Sigmoid colon (tissue), 7 donors: ENCODE measurements around the gene INSM2. TPM values are rescaled to one million over a fixed set of nuclear protein-coding genes. Genes with fewer than 3 reads are reported as not detected.

ENCODE experiments used
- DNase-seq: peaks from one replicate; pipeline ENCODE4 v3.0.0-alpha.2; 2019
- H3K27ac ChIP-seq, 4 donors: fragments of 200-600 bp; sonication (generic); one replicate each; pipeline ENCODE4 v1.5.1; 2016 to 2019; ENCODE audit warnings: mild to moderate bottlenecking in 1 of 4
- H3K27me3 ChIP-seq, 3 donors: fragments of 200-600 bp; sonication (generic); one replicate each; pipeline ENCODE4 v1.5.1; 2019; ENCODE audit warnings: mild to moderate bottlenecking in 1 of 3
- H3K36me3 ChIP-seq, 4 donors: fragments of 200-600 bp; sonication (generic); one replicate each; pipeline ENCODE4 v1.5.1; 2016 to 2019
- H3K4me1 ChIP-seq, 4 donors: fragments of 200-600 bp; sonication (generic); one replicate each; pipeline ENCODE4 v1.5.1; 2017 to 2019
- H3K4me3 ChIP-seq, 4 donors: fragments of 200-600 bp; sonication (generic); one replicate each; pipeline ENCODE4 v1.5.1; 2017 to 2019; ENCODE audit warnings: mild to moderate bottlenecking in 2 of 4, moderate library complexity in 1 of 4
- H3K9me3 ChIP-seq, 4 donors: fragments of 200-600 bp in 3 of 4; sonication (generic) in 3 of 4; one replicate each; pipeline versions ENCODE4 v1.5.1 to v1.6.1; 2013 to 2019
- CTCF ChIP-seq, 4 experiments: fragments of 450-650 bp in 3 of 4; fragments of 200-600 bp in 1 of 4; IDR thresholded peaks; one replicate each; pipeline ENCODE4 v1.5.1; 2016 to 2019; ENCODE audit warnings: antibody characterized with exemption in 4 of 4, mild to moderate bottlenecking in 3 of 4, moderate library complexity in 2 of 4
- EP300 ChIP-seq, 4 donors: sonication (generic); formaldehyde crosslinking; IDR thresholded peaks; one replicate each; pipeline ENCODE4 v1.6.1; 2017; ENCODE audit warnings: antibody characterized with exemption in 4 of 4
- POLR2A ChIP-seq, 2 donors: fragments of 450-650 bp; IDR thresholded peaks; one replicate each; pipeline ENCODE4 v1.6.1; 2016; ENCODE audit warnings: antibody characterized with exemption in 2 of 2, mild to moderate bottlenecking in 2 of 2, moderate library complexity in 2 of 2
- POLR2AphosphoS5 ChIP-seq, 4 donors: sonication (generic); formaldehyde crosslinking; IDR thresholded peaks; one replicate each; pipeline ENCODE4 v1.6.1; 2017; ENCODE audit warnings: antibody characterized with exemption in 4 of 4
- WGBS, 2 donors: extraction: QIAGEN DNeasy Blood & Tissue Kit; methylation state at CpG; one replicate each; pipeline ENCODE4 v1.1.7; 2013; 5-methylcytosine and 5-hydroxymethylcytosine counted together
- intact Hi-C: fragments of 100-400 bp; cut with DNase I; formaldehyde crosslinking; loops from one replicate; pipeline ENCODE4 v1.15.1; 2023
- polyA plus RNA-seq, 3 donors: library from polyadenylated mRNA; stranded (reverse); fragments of 200-250 nt; gene quantifications; one replicate each; pipeline ENCODE4 v1.2.3, GENCODE V29; 2013
- total RNA-seq, 4 donors: library from RNA; depleted of rRNA; stranded (reverse); fragments of >200 nt; gene quantifications; one replicate each; pipeline ENCODE4 v1.1.0, GENCODE V29; 2016
- donor health status: healthy with polysubstance abuse.
- donor health status: Bipolar disorder and iron deficiency.
- donor health status: healthy.

INSM2 gene
- total RNA-seq, result not detected
- under 1 TPM in 1 of 3 donors, not detected in 2; 0.03 TPM for polyA plus RNA-seq

GRCh38 chr14:35533357-35534207 is at the start of gene INSM2:
Gene INSM2, plus strand, starts transcription at chr14:35534164. Its CDS starts 89 bp downstream, at chr14:35534253.
- 1% methylated on average over 100 of the region's 100 CpGs for WGBS, 2 donors
- H3K9me3 ChIP-seq, result no peaks in the 10 kb centered on the region
- H3K4me1 ChIP-seq, result peaks cover 0 to 30% (median 27%) of the 10 kb centered on the region in 4 donors
- H3K27me3 ChIP-seq, result peaks cover 28 to 75% (median 41%) of the 10 kb centered on the region in 3 donors
- peak within 1 kb of the TSS; percentile 17 to 52 (median 42) for H3K4me3 ChIP-seq
- no peak within 1 kb of the TSS for H3K27ac ChIP-seq
- TF ChIP-seq POLR2A (IDR thresholded peaks at IDR 0.05) (no peak), POLR2AphosphoS5 (IDR thresholded peaks at IDR 0.05) (no peak), EP300 (IDR thresholded peaks at IDR 0.05) (no peak), CTCF (IDR thresholded peaks at IDR 0.05) (no peak)
- intact Hi-C loops, result no loop called here
- peak; percentile 64 for DNase-seq
- H3K36me3 ChIP-seq, result peaks cover 0 to 6% (median 3%) of the 10 kb centered on the region in 4 donors

GRCh38 chr14:35492569-35493014 is 41.4 kb upstream of the INSM2 start:
- TF ChIP-seq CTCF (IDR thresholded peaks at IDR 0.05) (no peak), POLR2AphosphoS5 (IDR thresholded peaks at IDR 0.05) (no peak), POLR2A (IDR thresholded peaks at IDR 0.05) (no peak), EP300 (IDR thresholded peaks at IDR 0.05) (no peak)
- DNase-seq, result no peak
- no peak overlapping the region for H3K27ac ChIP-seq
- H3K36me3 ChIP-seq, result no peaks in the 10 kb centered on the region
- intact Hi-C loops, result no loop called here
- H3K9me3 ChIP-seq, result peaks cover 0 to 7% (median 5%) of the 10 kb centered on the region in 4 donors
- H3K4me1 ChIP-seq, result no peaks in the 10 kb centered on the region
- no peak overlapping the region for H3K4me3 ChIP-seq
- no peaks in the 10 kb centered on the region for H3K27me3 ChIP-seq

GRCh38 chr14:35495278-35495677 is 38.7 kb upstream of the INSM2 start:
- H3K4me1 ChIP-seq, result no peaks in the 10 kb centered on the region
- no peak overlapping the region for H3K27ac ChIP-seq
- no peak overlapping the region for H3K4me3 ChIP-seq
- peaks cover 0 to 8% (median 6%) of the 10 kb centered on the region in 4 donors for H3K9me3 ChIP-seq
- H3K27me3 ChIP-seq, result no peaks in the 10 kb centered on the region
- no peaks in the 10 kb centered on the region for H3K36me3 ChIP-seq
- intact Hi-C loops, result no loop called here
- DNase-seq, result no peak
- no peak for TF ChIP-seq POLR2AphosphoS5 (IDR thresholded peaks at IDR 0.05)
- no peak for TF ChIP-seq EP300 (IDR thresholded peaks at IDR 0.05)
- no peak for TF ChIP-seq POLR2A (IDR thresholded peaks at IDR 0.05)
- no peak for TF ChIP-seq CTCF (IDR thresholded peaks at IDR 0.05)

- WGBS, 2 donors, result 92 to 94% methylated on average over 2 of the region's 2 CpGs
- TF ChIP-seq POLR2AphosphoS5 (IDR thresholded peaks at IDR 0.05) (no peak), POLR2A (IDR thresholded peaks at IDR 0.05) (no peak), CTCF (IDR thresholded peaks at IDR 0.05) (no peak), EP300 (IDR thresholded peaks at IDR 0.05) (no peak)
- Histone ChIP-seq H3K4me1 (no peaks in the 10 kb centered on the region), H3K27me3 (no peaks in the 10 kb centered on the region), H3K27ac (no peak overlapping the region), H3K4me3 (no peak overlapping the region), H3K36me3 (no peaks in the 10 kb centered on the region), H3K9me3 (peaks cover 0 to 3% (median under 1%) of the 10 kb centered on the region in 4 donors)
- intact Hi-C loops, result no loop called here
- no peak for DNase-seq
These were observed 34.8 kb upstream of the INSM2 start for GRCh38 chr14:35499180-35499579.
